Stimulated activated CD8-positive, alpha-beta memory T cell treated with anti-CD3 and anti-CD28 coated beads, Interleukin-15, amount 100 ng/mL, for 24 hours (primary cell): ENCODE measurements around the gene TNNI3.
"Not testable (repeated sequence)": the region's sequence is repeated elsewhere in the genome, so short reads cannot be mapped to it uniquely, and the experiment has no call there.

Experiments used
- DNase-seq: peaks from one replicate; pipeline ENCODE4 v3.0.0-alpha.2; 2020; ENCODE audit warnings: low read depth

Gene TNNI3

DNA sequence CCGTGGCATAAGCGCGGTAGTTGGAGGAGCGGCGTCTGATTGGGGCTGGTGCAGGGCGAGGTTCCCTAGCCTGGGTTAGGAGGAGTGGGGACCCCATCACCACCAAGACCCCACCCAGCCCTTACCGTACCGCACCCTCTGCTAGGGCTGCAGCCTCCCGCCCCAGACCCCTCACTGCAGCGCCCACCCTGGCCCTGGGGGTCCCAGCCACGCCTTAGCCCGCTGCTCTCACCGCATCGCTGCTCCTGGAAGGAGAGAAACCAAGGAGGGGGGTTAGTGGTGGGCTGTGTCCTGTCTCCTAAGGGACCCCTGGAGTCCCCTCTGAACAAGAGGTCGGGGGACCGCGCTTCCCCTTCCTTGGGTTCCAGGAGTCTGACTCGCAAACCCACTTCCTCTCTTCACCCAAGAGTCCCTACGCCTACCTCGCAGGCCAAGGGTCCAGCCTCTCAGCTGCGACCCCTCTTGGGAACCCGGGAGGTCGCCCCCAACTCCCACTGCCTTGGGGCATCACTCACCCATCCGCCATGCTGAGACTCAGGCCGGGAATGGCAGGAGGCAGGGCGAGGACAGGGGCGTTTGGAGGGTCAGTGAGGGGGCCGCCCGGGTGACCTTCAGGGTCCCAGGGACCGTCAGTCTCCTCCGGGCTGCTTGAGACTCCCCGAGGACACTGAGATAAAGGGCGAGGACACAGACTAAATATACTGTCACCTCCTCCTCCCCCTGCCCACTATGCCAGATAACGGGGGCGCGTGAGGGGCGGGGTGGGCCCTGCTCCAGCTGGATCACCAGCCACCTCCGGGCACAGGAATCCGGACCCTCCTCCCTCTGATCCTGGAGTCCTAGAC lies at the start of gene TNNI3:
TSS of gene TNNI3 (minus strand) at position 669 of the 845 bp plus-strand sequence. CDS start at position 526, 143 bp downstream.
- no peak for DNase-seq

DNA sequence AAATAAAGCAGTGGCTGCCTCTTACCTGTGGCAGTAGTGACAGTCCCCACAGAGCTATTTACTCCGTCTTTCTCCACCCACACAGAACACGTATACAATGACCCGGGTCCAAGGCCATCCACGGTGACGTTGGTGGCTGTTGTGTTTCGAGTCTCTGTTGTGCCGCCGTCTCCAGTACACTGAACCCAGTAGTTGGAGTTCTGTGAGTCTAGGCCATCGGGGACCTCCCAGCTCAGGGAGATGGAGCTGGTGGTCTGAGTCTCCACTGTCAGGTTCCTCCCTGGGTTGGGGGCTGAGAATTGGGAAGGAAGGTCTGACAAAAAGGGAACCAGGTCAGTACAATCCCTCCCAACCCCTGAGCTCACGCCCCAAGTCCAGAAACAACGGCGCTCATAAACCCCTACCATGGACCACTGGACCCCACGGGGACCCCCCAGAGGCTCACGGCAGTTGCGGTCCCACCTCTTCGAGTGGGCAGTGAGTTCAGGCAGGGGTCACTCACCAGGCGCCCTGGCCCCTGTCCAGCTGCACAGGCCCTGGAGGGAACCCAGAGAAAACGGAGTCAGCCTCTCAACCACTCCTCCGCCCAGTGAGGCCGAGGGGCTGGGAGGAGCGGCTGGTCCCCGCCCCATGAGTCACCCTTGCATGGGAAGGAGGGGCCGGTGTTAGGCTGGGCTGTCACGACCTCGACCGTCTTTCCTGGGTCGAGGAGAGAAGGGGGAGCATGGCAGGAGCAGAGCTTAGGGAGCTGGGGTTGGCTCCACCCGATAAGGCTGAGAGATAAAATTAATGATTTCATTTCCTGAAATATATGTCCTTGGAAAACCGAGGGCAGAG lies 49.4 kb upstream of the TNNI3 start:
- DNase-seq = no peak

DNA sequence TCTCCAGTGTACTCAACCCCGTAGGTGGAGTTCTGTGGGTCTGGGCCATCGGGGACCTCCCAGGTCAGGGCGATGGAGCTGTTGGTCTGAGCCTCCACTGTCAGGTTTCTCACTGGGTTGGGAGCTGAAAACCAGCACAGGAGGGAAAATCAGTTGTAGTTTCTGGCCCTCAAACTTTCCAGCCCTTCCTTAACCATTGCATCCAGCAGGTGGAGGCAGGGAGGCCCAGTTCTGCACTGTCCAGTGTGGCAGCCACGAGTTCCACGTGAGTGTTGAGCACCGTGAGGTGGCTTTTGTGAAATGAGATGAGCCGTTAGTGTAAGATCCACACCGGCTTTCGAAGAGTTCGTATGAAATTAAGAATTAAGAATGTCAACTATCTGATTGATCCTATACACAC lies 44.7 kb upstream of the TNNI3 start:
- DNase-seq = not testable (repeated sequence)

DNA sequence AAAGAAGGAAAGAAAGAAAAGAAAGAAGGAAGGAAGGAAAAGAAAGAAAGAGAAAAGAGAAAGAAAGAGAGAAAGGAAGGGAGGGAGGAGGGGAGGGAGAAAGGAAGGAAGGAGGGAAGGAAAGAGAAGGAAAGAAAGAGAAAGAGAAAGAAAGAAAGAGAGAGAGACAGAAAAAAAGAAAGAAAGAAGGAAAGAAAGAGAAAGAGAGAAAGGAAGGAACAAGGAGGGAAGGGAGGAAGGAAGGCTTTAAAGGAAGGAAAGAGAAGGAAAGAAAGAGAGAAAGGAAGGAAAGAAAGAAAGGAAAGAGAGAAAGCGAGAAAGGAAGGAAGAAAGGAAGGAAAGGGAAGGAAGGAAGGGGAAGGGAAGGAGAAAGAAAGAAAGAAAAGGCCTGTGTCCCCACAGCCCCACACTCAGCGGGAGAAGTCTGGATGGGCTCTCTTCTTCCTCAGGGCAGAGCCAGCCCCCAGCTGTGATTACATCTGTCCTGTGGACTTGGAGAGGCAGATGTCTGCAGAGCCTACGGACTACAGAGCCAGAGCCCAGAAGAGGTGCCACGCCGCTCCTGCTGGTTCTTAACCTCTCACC lies 42.2 kb upstream of the TNNI3 start:
- no peak for DNase-seq

DNA sequence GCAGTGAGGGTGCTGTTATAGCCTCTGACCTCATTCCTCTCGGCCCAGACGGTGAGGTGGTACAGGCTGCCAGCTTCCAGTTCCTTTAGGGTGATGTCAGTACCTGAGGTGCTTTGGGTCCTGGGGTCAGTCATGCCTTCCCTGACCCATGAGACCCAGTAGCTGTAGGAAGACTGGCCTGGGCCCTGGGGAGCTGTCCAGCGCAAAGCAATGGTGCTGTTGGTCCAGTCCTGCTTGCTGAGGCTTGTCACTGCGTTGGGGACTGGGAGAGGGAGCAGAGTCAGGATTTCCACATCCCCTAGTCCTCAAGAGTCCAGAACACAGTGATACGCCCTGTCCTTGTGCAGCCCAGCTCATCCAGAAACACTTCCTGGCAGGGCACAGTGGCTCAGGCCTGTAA lies 41.1 kb upstream of the TNNI3 start:
- DNase-seq = no peak

DNA sequence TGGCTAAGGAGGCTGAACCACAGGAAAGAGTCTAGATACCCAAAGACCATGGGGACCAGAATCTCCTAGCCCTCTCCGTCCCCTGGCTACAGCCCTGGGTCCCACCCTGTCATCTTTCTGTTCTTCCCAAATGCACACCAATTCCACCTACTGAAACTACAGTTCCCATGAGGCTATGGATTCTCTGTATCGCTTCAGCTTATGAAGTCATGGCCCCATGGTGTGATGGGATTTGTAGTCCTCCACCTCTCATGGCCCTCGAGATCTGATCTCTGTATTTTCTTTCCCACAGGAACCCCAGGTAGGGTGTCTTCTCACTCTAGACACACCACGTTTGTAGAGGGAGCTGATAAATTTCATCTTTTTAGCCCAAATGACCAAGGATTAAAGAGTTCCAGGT lies 40.0 kb upstream of the TNNI3 start:
- DNase-seq = no peak

DNA sequence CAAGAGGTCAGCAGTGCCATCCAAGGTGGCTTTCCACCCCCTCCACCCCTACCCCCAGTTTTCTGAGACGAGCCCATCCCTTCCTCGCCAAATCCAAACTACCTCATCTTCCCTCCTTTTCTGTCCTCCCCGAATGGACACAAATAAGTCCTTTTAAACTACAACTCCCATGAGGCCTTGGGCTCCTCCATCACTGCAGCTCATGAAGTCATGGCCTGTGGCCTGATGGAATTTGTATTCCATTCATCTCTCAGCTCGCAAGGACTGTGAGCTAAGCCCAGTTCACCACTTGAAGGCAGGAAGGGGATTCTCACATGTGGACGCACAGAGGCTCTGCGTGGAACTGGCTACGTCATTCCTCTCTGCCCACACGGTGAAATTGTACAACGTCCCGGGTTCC lies 39.3 kb upstream of the TNNI3 start:
- no peak for DNase-seq

DNA sequence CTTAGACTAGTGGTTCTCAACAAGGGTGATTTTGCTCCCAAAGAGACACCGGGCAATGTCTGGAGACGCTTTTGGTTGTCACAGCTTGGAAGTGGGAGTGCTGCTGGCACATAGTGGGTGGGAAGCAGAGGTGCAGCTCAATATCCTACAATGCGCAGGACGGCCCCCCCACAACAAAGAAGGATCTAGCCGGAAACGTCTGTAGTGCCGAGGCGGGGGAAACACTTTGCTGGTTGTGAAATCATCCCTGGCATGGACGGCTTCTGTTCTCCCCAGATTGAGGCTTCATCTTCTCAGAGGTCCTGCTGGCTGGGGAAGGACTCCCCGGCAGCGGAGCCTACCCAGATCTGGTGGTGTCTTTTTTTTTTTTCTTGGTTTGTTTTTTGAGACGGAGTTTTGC lies 35.9 kb upstream of the TNNI3 start:
- no peak for DNase-seq

DNA sequence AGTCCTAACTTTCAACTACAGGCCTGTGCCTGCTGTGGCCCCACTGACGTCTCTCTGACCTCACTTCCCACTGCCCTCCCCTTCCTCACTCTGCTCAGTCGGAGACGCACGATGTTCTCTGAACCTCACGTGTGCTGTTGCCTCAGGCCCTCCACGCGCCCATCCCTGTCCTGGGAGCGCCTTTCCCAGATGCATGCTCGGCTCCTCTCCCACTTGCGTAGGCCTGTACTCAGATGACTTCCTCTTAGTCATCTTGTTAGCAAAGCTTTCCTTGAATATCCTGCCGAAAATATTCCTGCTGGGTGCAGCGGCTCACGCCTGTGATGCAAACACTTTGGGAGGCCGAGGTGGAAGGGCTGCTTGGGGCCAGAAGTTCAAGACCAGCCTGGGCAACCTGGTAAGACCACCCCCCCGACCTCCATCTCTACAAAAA lies 31.9 kb upstream of the TNNI3 start:
- DNase-seq = no peak

DNA sequence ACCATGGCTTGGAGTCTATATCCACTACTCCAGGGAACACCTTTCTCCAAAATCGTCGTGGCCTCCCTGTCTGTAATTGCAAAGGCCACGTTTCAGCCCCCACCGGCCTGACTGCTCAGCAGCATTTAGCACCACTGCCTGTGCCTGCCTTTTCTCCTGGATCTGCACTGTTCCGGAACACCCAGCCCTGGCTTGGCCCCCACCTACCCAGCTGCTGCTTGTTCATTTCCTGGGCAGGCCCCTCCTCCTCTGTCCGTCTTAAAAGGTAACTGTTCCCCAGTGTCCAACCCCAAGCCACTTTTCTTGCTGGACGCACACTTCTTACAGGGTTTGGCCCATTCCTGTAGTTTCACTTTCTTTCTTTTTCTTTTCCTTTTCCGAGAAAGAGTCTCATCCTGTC lies 31.1 kb upstream of the TNNI3 start:
- DNase-seq = no peak

DNA sequence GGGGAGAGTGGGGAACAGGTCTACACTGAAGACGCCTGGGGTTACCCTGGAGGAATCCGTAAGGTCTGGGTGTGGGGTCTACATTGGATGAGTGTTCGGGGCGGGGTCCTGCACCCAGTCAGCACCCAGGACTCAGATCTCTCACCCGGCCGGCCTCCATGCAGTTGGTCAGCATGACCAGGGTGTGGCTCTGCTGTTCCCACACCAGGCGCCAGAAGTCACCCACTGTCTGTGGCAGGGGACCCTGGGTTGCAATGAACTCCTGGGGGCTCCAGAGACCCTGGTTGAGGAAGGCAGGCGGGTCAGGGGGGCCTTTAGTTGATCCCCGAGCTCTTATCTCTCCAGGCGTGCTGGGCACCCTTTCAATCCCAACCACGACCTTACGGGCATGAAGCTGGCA lies 28.5 kb upstream of the TNNI3 start:
- DNase-seq = no peak

DNA sequence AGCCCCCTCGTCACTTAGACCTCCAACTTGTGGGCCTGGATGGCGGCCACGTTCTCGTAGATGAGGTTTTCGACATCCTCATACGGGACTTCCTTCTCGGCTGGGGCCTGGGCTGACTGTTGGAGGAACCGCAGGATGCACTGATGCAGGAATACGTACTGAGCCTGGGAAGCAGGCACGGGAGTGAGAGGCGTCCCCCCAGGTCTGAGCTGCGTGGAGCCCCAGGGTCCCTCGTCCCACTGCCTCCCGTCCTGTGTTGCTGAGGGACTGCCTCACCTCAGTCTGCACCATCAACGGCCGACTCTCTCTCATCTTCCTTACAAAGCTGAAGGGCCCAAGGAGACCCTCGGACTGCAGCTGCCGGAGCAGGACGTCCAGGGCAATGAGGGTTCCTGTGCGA lies 24.2 kb upstream of the TNNI3 start:
- no peak for DNase-seq

DNA sequence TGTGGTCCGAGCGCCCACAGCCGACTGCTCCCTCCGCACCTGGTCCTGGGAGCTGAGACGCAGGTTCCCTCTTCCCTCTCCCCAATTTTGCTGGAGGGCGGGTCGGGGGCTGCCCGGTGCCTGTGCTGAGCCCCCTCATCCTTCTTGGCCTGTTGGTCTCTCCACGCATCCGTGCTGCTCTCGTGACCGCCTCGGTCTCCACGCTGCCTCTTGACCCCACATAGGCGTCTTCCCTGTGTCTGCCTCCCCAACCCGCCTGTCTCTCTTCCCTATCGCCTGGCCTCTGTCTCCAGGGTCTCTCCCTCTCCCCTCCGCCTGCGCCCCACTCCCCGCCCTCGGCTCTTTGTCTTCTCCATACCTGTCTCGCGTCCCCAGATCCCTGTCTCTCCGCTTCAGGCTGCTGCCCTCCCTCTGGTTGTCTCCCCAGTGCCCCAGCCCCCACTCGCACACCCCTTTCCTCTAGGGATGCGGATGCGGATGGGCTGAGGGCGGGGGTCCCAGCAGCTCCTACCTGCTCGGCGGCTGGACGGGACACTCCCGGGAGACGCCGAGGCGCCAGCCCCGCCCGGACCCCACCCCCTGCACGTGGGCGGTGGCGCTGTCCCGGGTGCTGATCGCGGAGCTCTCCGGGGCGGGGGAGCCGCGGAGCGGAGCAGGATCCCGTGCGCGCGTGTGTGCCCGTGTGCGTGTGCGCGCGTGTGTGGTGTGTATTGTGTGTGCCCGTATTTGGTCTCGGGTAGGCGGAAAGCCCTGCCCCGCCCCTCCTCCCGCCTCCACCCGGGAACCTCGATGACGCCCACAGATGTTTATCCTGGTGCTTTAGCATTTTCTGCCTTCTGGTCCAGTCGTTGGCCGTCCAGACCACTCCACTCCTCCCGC lies 22.3 kb upstream of the TNNI3 start, which contains the start of gene SYT5:
TSS of gene SYT5 (minus strand) at position 684 of the 879 bp plus-strand sequence. CDS start 1,248 bp downstream, outside the sequence.
- DNase-seq = peak; percentile 53

DNA sequence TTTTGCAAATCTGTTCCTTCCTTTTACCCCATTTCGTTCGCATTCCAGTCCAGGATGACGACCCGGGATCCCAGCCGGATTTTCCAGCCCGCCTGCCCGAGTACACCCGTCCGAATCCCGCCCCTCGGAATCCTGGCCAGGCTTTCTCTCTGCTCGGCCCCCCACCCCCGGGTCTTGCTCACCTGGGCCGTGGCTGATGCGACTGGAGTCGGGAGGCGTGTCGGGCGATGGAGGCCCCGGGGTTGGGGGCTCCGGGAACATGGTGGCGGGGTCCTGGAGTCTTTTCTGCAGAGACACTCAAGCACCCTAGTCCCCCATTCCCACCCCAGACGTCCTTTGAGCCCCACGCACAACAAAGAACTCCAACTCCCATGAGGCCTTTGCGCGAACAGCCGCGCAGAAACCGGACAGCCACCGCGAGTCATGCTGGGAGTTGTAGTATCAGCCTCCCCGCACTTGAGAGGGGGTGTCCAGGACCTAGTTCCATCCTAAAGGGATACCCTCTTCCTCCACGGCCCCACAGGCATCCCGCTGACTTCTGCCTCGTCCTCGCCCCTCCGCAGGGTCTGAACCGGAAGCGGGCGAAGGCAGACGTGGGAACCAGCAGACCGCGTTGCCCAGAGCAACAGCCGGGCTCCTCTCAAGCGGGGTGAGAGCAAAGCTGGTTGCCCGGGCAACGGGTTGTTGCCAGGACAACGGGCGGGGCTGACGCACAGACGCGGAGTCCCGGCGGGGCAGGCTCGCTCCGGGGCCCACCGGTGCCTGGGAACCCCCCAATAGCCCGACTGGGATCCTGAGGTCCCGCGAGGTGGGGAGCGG lies 21.5 kb upstream of the TNNI3 start:
- DNase-seq = peak; percentile 82

DNA sequence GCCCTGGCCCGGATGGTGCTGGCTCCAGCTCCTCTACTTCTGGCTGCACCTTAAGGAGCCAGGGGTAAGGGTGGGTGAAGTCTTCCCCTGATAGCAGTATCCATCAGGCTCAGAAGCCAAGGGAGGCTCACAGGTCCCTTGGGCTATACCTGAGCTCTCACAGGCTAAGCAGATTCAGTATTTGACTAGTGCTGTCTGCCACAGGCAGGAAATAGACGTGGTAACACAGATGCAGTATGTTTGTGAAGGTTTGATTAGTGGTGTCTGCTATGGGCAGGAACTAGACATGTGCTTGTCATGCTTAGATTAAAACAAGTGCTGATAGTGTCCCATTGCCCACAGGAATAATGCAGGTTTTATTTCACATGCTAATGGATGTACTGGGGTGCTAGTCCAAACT lies 18.5 kb upstream of the TNNI3 start:
- no peak for DNase-seq

DNA sequence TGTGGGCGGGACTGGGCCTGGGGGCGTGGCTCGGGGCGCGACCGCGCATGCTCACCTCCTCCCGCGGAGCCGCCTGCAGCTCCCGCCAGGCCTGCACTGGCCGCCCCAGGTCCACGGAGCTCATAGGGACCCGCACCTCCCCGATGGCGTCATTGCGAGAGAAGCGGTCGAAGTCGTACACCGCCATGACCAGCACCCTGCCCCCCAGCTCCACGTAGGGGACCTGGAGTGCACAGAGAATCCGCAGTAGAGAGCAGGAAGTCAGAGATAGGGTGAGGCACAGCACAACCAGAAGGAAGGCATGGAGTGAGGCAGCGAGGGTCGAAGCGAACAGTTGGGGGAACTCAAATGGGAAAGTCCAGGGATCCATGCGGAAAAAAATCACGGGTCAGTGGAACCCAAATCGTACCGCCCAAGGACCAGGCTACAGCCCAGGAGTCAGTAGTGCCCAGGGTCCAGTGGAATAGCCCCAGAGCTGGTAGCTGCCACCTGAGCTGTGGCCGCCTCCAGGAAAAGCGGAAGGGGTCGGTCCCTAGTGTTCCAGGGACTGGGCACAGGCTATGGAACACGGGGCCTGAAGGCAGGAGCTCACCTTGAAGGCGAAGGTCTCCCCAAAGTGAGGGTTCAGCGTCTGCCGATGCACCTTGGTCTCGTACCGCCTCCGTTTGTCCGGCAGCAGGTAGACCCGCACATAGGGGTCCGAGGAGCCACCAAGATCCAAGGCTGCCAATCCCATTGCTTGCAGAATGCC lies 17.8 kb upstream of the TNNI3 start:
- no peak for DNase-seq

DNA sequence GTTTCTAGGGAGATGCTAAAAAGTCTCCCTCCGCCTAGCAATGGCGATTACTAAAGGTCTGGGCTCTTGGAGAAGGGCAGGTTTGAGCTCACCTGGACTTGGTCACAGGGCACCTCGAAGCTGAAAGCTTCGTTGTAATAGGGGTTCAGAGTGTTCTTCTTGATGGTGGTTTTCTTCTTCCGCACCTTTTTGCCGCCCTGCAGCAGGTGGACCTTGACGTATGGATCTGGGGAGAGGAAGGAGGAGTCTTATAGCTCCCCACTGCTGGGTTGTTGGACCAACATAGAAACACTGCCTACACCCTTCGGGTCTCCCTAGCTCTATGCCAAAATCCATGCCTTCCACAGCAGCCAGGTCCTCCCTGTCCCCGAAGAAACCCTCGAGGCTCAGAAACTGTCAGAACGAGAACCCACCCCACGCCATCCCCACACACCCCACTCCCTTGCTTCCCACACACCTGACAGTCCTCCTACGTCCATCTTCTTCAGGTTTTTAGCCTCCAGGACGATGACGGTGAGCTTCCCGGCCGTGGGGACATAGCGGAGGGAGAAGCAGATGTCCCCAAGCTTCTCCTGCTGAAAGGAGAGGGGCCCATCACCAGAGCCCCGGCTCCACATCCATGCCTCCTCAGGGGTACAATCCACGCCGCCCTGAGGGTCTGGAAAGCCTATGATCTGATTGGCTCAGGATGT lies 17.0 kb upstream of the TNNI3 start:
- no peak for DNase-seq

DNA sequence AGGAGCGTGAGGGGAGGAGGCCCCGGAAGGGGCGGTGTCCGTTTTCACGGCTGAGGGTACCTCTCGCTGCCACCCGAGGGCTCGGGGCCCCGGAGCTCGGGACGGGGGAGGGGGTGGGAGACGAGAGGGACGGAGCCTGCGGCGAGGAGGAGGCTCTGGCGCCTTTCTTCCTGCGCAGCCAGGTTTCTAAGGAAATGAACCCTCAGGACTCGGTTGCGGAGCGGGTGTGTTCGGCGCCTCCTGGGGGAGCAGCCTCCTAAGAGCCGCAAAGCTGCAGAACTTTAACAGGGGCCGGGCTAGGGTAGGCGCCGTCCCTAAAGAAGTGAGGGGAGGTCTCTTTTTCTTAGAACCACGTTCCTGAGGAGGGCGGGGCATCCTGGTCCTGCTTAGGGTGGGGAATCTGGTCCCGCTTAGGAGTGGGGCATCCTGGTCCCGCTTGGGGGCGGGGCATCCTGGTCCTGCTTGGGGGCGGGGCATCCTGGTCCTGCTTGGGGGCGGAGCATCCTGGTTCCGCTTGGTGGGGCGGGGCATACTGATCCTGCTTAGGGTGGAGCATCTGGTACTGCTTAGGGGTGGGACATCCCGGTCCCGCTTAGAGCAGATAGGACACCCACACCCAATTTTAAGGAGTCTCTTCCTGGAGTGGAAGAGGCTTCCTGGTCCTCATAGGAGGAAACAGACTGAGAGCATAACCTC lies 16.3 kb upstream of the TNNI3 start:
- no peak for DNase-seq

DNA sequence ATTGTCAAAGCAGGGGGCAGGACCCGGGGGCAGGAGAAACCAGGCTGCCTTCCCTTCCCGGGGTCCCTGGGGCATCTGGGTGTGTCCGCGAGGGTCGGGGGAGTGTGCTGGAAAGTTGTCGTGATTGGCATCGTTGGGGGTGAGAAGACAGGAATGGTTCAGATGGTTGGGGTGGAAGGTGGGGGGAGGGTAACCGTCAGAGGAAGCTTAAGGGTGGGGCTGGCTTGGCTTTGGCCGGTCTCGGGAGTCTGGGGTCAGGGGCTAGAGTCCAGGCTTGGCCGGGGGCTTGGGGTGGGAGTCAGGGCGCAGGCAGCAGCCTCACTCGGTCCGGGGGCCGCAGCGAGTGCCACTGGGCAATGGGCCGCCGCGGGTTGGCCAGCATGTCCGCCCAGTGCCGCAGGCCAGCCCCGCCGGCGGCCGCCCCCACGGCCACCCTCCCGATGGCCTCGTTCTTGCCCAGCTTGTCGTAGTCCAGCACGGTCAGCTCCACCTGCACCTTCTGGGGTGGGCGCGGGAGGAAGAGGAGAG lies 15.7 kb upstream of the TNNI3 start:
- DNase-seq = no peak
